Small intestine (tissue), 7 donors: ENCODE measurements around the gene TAAR9. TPM values are rescaled to one million over a fixed set of nuclear protein-coding genes. Genes with fewer than 3 reads are reported as not detected.
"Not testable (repeated sequence)": the region's sequence is repeated elsewhere in the genome, so short reads cannot be mapped to it uniquely, and the experiment has no call there.

ENCODE experiments used
- DNase-seq, 2 donors: peaks; one replicate each; pipeline versions ENCODE4 v3.0.0 to v3.0.0-alpha.2; 2013
- FAIRE-seq: peaks from 2 replicates; lab custom pipeline; 2012; peaks lifted over from hg19 to GRCh38; lab: Jason Lieb, UNC
- H3K27ac ChIP-seq, 3 donors: one replicate each; pipeline ENCODE4 v1.5.1; 2013; ENCODE audit warnings: low read length in 2 of 3, mild to moderate bottlenecking in 2 of 3, control low read depth in 1 of 3, inconsistent platforms in 1 of 3, low read depth in 1 of 3, moderate library complexity in 1 of 3
- H3K27me3 ChIP-seq, 3 donors: one replicate each; pipeline ENCODE4 v1.6.1; 2013; ENCODE audit warnings: low read length in 3 of 3, inconsistent platforms in 1 of 3; ENCODE audit not compliant: control insufficient read depth in 3 of 3, insufficient read depth in 3 of 3
- H3K36me3 ChIP-seq, 3 donors: one replicate each; pipeline ENCODE4 v1.6.1; 2013; ENCODE audit warnings: low read length in 3 of 3, inconsistent platforms in 1 of 3, low read depth in 1 of 3, mild to moderate bottlenecking in 1 of 3, moderate library complexity in 1 of 3; ENCODE audit not compliant: control insufficient read depth in 3 of 3, insufficient read depth in 2 of 3
- H3K4me1 ChIP-seq, 3 donors: one replicate each; pipeline ENCODE4 v1.6.1; 2013; ENCODE audit warnings: low read length in 2 of 3, inconsistent platforms in 1 of 3, low read depth in 1 of 3, mild to moderate bottlenecking in 1 of 3, moderate library complexity in 1 of 3; ENCODE audit not compliant: control insufficient read depth in 3 of 3, insufficient read depth in 2 of 3
- H3K4me3 ChIP-seq, 3 donors: one replicate each; pipeline ENCODE4 v1.5.1; 2013; ENCODE audit warnings: low read length in 3 of 3, control low read depth in 1 of 3, inconsistent platforms in 1 of 3, low read depth in 1 of 3, mild to moderate bottlenecking in 1 of 3, moderate library complexity in 1 of 3
- H3K9me3 ChIP-seq, 2 donors: one replicate each; pipeline ENCODE4 v1.6.1; 2013; ENCODE audit warnings: low read depth in 1 of 2, low read length in 1 of 2; ENCODE audit not compliant: control insufficient read depth in 2 of 2, insufficient read depth in 1 of 2
- WGBS, 3 donors: extraction: QIAGEN DNeasy Blood & Tissue Kit; methylation state at CpG; one replicate each; pipeline ENCODE4 v1.1.7; 2013; 5-methylcytosine and 5-hydroxymethylcytosine counted together
- polyA plus RNA-seq, 4 donors: library from polyadenylated mRNA; stranded (reverse) in 3 of 4; unstranded in 1 of 4; fragments of 200-250 nt in 3 of 4; fragments of 120-200 nt in 1 of 4; gene quantifications; one replicate each; pipeline versions ENCODE4 v1.2.1 to v1.2.3, GENCODE V29; 2013
- donor health status: healthy with polysubstance abuse.
- donor health status: control.
- donor health status: control.
- donor health status: Bipolar disorder and iron deficiency.
- donor health status: healthy.

TAAR9 gene
- polyA plus RNA-seq, 4 donors, result not detected

- no peak within 1 kb of the TSS for H3K4me3 ChIP-seq
- no peaks in the 10 kb centered on the region for H3K27me3 ChIP-seq
- FAIRE-seq, result peak; percentile 10
- WGBS, 3 donors, result 90 to 94% (median 93%) methylated on average over 2 of the region's 2 CpGs
- no peaks in the 10 kb centered on the region for H3K36me3 ChIP-seq
- no peaks in the 10 kb centered on the region for H3K4me1 ChIP-seq
- H3K27ac ChIP-seq, result no peak within 1 kb of the TSS
- H3K9me3 ChIP-seq, result no peaks in the 10 kb centered on the region
- no peak for DNase-seq
These were observed 14.3 kb downstream of the TAAR9 start, which contains the start of gene TAAR8 for GRCh38 chr6:132552372-132552771. Gene TAAR8, plus strand, starts transcription at chr6:132552672. Its CDS starts 21 bp downstream, at chr6:132552693.

- FAIRE-seq, DNase-seq, H3K4me3 ChIP-seq, H3K9me3 ChIP-seq, H3K27ac ChIP-seq, H3K36me3 ChIP-seq, H3K4me1 ChIP-seq, H3K27me3 ChIP-seq: not testable (repeated sequence)
- WGBS, 3 donors, result 76 to 82% (median 80%) methylated on average over 3 of the region's 3 CpGs
These were observed 22.0 kb downstream of the TAAR9 start for GRCh38 chr6:132560087-132560486.

- H3K4me3 ChIP-seq, result no peak overlapping the region
These were observed 28.3 kb downstream of the TAAR9 start for GRCh38 chr6:132566404-132566803.

GRCh38 chr6:132567566-132567965 lies 29.5 kb downstream of the TAAR9 start:
- FAIRE-seq, result no peak
- H3K36me3 ChIP-seq, result no peaks in the 10 kb centered on the region
- H3K27me3 ChIP-seq, result peaks cover 0 to 2% (median 0%) of the 10 kb centered on the region in 3 donors
- no peak for DNase-seq
- H3K4me3 ChIP-seq, result no peak overlapping the region
- no peak overlapping the region for H3K27ac ChIP-seq
- WGBS, 3 donors, result 67 to 85% (median 77%) methylated on average over 1 of the region's 1 CpG
- H3K4me1 ChIP-seq, result no peaks in the 10 kb centered on the region
- no peaks in the 10 kb centered on the region for H3K9me3 ChIP-seq

More at GRCh38 chr6:132566404-132566803, 28.3 kb downstream of the TAAR9 start:
- Histone ChIP-seq H3K27ac (no peak overlapping the region), H3K4me1 (no peaks in the 10 kb centered on the region), H3K9me3 (no peaks in the 10 kb centered on the region), H3K36me3 (no peaks in the 10 kb centered on the region), H3K27me3 (peaks cover 0 to 2% (median 0%) of the 10 kb centered on the region in 3 donors)
- DNase-seq (no peak), FAIRE-seq (no peak)
- WGBS, 3 donors, result 88 to 92% (median 89%) methylated on average over 6 of the region's 6 CpGs

- peaks cover 0 to 2% (median 0%) of the 10 kb centered on the region in 3 donors for H3K27me3 ChIP-seq
- H3K4me1 ChIP-seq, result no peaks in the 10 kb centered on the region
- H3K9me3 ChIP-seq, result no peaks in the 10 kb centered on the region
- FAIRE-seq (no peak), DNase-seq (no peak)
- H3K27ac ChIP-seq, result no peak overlapping the region
- WGBS, 3 donors, result 35 to 61% (median 35%) methylated on average over 6 of the region's 6 CpGs
- no peaks in the 10 kb centered on the region for H3K36me3 ChIP-seq
- no peak overlapping the region for H3K4me3 ChIP-seq
These were observed 30.5 kb downstream of the TAAR9 start for GRCh38 chr6:132568611-132569010.

- Histone ChIP-seq H3K4me3 (no peak overlapping the region), H3K27me3 (peaks cover 0 to 2% (median 0%) of the 10 kb centered on the region in 3 donors), H3K9me3 (no peaks in the 10 kb centered on the region), H3K27ac (no peak overlapping the region), H3K4me1 (no peaks in the 10 kb centered on the region), H3K36me3 (no peaks in the 10 kb centered on the region)
- no peak for DNase-seq
- WGBS, 3 donors, result 60 to 78% (median 75%) methylated on average over 4 of the region's 4 CpGs
- FAIRE-seq, result no peak
These were observed 31.1 kb downstream of the TAAR9 start for GRCh38 chr6:132569170-132569569.

- DNase-seq (no peak), FAIRE-seq (no peak)
- H3K36me3 ChIP-seq, result no peaks in the 10 kb centered on the region
- 86 to 89% (median 86%) methylated on average over 15 of the region's 15 CpGs for WGBS, 3 donors
- no peaks in the 10 kb centered on the region for H3K4me1 ChIP-seq
- no peak within 1 kb of the TSS for H3K27ac ChIP-seq
- H3K9me3 ChIP-seq, result no peaks in the 10 kb centered on the region
- no peak within 1 kb of the TSS for H3K4me3 ChIP-seq
- H3K27me3 ChIP-seq, result peaks cover 0 to 2% (median 0%) of the 10 kb centered on the region in 3 donors
These were observed 32.2 kb downstream of the TAAR9 start, which contains the start of gene TAAR6 for GRCh38 chr6:132570221-132570777. Gene TAAR6, plus strand, starts transcription at chr6:132570322. Its CDS starts 0 bp downstream, at chr6:132570322.

GRCh38 chr6:132571774-132572173 lies 33.7 kb downstream of the TAAR9 start:
- H3K9me3 ChIP-seq, result no peaks in the 10 kb centered on the region

GRCh38 chr6:132584698-132585097 lies 46.6 kb downstream of the TAAR9 start:
- no peaks in the 10 kb centered on the region for H3K36me3 ChIP-seq
- peaks cover 0 to 5% of the 10 kb centered on the region in 2 donors for H3K9me3 ChIP-seq
- H3K4me3 ChIP-seq, result no peak overlapping the region
- no peak for DNase-seq
- WGBS, 3 donors, result 58 to 81% (median 70%) methylated on average over 1 of the region's 1 CpG
- no peaks in the 10 kb centered on the region for H3K4me1 ChIP-seq
- no peak overlapping the region for H3K27ac ChIP-seq
- FAIRE-seq, result no peak
- H3K27me3 ChIP-seq, result no peaks in the 10 kb centered on the region

More at GRCh38 chr6:132571774-132572173, 33.7 kb downstream of the TAAR9 start:
- DNase-seq, result no peak
- Histone ChIP-seq H3K27me3 (peaks cover 0 to 2% (median 0%) of the 10 kb centered on the region in 3 donors), H3K36me3 (no peaks in the 10 kb centered on the region), H3K4me1 (no peaks in the 10 kb centered on the region), H3K27ac (no peak overlapping the region), H3K4me3 (no peak overlapping the region)
- FAIRE-seq, result no peak
